ENCODE data around the gene TECPR1.
A peak's percentile ranks its signal among the peaks of the same experiment; 100 is the strongest.

TECPR1 gene

DNA sequence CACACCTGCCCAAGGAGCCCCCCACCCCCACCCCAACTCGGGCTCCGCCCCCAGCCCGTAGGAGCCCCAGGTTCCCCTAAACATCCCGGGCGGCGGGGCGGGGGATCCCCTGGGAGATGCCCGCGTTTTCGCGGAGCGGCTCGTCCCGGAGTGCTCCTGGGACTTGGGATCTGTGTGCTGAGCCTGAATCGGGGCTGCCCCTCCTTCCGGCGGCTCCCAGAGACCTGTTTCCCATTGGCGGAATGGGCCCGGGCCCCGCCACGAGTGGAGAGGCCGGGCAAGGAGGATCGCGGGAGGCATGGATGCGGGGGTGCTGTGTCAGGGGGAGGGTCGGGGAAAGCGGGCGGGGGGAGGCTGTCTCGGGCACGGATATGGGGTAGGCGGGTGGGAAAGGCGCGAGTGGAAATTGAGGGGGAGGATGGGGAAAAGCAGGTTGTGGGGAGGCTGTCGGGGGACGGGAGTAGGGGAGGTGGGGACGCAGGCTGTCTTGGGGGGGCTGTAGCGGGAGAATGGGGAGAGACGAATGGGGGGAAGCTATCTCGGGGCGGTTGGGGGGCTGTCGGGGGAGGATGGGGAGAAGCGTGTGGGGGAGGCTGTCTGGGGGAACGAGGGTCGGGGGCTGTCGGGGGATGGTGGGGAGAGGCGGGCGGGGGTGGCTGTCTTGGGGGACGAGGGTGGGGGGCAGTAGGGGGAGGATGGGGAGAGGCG is 41.4 kb downstream of the TECPR1 start:
- DNase-seq (ENCODE audit: low spot score) = peak; percentile 76

- no peak for DNase-seq (ENCODE audit: low spot score)
Measured at GRCh38 chr7:98209166-98209920, 42.7 kb downstream of the TECPR1 start.

- no peak for DNase-seq (ENCODE audit: low spot score)
Measured at GRCh38 chr7:98206451-98207330, 45.3 kb downstream of the TECPR1 start.

DNA sequence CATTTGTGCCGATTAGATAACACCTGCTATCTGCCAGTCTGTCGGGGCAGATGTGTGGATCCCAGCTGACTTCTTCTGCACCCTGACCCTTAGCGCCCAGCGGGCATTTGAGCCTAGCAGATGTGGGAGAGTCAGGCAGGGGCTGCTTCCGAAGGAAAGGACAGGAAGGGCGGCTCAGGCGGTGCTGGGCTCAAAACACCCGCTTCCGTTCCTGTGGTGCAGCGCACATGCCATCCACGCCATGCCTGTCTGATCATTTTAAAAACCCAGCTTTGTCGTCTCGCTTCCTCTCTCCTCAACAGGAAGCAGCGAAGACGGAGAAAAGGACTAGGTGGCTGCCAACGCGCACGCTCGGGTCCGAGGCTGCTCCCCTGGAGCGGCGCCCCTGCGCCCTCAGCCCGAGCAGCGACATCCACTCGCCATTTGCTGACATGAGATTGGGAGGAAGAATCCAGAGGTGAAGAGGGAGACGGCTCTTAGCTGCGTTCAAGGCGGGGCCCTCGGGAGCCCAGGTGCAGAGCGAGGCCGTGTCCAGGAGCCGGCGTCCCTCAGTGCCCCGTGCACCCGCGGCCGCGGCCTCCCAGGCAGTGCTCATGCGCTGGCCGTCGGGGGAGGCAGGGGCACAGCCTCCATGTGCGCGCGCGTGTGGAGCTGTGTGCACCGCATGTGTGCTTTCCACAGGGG is 46.7 kb downstream of the TECPR1 start:
- no peak for DNase-seq (ENCODE audit: low spot score)

DNA sequence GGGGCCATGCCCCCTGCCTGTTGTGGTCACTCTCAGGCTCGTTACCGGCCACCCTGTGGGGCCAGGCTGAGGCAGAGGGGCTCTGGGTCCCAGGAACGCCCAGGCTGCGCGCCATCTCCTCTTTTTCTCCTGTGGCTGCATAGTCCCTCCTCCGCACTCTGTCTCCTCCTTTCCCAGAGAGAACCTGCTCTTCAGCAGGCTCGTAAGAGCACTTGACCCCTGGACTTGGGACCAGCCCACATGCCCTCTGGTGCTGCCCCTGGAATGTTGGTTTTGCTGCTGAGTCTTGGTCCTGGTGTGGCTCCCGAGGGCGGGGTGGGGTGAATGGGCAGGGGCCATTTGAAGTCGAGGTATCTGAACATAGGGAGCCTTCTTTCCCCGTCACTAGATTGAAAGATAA is 47.4 kb downstream of the TECPR1 start:
- DNase-seq (ENCODE audit: low spot score) = no peak

DNA sequence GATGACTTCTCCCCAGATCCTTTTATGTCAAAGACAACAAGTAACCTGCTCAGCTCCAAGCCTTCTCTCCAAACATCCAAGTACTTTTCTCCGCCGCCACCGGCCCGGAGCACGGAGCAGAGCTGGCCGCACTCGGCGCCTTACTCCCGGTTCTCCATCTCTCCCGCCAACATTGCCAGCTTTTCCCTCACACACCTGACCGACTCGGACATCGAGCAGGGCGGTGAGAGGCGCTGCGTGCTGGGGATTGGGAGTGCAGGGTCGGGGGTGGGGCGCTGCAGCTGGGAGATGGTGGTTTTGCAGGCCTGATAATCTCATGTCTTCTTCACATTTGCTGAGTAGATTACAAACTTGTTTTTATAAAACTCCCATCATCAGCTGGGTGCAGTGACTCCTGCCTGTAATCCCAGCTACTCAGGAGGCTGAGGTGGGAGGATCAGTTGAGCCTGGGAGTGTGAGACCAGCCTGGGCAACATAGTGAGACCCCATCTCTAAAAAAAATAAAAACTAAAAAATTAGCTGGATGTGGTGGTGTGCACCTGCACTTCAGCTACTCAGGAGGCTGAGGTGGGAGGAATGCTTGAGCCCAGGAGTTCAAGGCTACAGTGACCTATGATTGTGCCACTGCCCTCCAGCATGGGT is 47.9 kb downstream of the TECPR1 start:
- no peak for DNase-seq (ENCODE audit: low spot score)

- DNase-seq (ENCODE audit: low spot score) = no peak
Measured at GRCh38 chr7:98203261-98203963, 48.6 kb downstream of the TECPR1 start.

- no peak for DNase-seq (ENCODE audit: low spot score)
Measured at GRCh38 chr7:98202367-98203195, 49.5 kb downstream of the TECPR1 start.

- DNase-seq (ENCODE audit: low spot score) = no peak
Measured at GRCh38 chr7:98200364-98200763, 51.7 kb downstream of the TECPR1 start.

GRCh38 chr7:98199131-98199530 is 52.9 kb downstream of the TECPR1 start:
- no peak for DNase-seq (ENCODE audit: low spot score)

GRCh38 chr7:98196706-98197605 is 55.1 kb downstream of the TECPR1 start:
- no peak for DNase-seq (ENCODE audit: low spot score)

GRCh38 chr7:98194672-98195457 is 57.2 kb downstream of the TECPR1 start:
- DNase-seq (ENCODE audit: low spot score) = no peak

DNA sequence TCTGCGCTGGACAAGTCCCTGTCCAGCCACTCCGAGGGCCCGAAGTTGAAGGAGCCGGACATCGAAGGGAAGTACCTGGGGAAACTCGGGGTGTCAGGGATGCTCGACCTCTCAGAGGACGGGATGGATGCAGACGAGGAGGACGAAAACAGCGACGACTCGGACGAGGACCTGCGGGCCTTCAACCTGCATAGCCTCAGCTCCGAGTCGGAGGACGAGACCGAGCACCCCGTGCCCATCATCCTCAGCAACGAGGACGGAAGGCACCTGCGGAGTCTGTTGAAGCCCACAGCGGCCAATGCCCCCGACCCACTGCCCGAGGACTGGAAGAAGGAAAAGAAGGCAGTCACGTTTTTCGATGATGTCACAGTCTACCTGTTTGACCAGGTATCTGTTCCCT is 57.8 kb downstream of the TECPR1 start:
- no peak for DNase-seq (ENCODE audit: low spot score)

DNA sequence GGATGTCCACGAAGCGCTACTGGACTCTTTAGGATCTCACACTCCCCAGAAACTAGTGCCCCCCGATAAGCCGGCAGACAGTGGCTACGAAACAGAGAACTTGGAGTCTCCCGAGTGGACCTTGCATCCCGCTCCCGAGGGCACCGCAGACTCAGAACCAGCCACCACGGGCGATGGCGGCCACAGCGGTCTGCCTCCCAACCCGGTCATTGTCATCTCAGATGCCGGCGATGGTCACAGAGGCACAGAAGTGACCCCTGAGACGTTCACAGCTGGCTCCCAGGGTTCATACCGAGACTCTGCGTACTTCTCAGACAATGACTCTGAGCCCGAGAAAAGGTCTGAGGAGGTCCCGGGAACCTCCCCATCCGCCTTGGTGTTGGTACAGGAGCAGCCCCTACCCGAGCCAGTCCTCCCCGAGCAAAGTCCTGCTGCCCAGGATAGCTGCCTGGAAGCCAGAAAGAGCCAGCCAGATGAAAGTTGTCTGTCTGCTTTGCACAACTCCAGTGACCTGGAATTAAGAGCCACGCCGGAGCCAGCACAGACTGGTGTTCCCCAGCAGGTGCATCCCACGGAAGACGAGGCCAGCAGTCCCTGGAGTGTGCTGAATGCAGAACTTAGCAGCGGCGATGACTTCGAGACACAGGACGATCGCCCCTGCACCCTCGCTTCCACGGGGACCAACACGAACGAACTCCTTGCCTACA is 58.4 kb downstream of the TECPR1 start:
- no peak for DNase-seq (ENCODE audit: low spot score)

DNA sequence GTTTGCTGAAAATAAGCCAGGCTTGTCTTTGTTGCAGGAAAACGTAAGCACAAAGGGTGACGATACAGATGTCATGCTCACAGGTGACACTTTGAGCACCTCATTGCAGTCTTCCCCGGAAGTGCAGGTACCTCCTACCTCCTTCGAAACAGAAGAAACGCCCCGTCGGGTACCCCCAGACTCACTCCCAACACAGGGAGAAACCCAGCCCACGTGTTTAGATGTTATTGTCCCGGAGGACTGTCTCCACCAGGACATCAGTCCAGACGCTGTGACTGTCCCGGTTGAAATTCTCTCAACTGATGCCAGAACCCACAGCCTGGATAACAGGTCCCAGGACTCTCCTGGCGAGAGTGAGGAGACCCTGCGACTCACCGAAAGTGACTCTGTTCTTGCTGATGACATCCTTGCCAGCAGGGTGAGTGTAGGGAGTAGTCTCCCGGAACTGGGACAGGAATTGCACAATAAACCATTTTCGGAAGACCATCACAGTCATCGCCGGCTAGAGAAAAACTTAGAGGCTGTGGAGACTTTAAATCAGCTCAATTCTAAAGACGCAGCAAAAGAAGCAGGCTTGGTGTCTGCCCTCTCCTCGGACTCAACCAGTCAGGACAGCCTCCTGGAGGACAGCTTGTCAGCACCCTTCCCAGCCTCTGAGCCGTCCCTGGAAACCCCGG is 59.1 kb downstream of the TECPR1 start:
- DNase-seq (ENCODE audit: low spot score) = no peak

DNA sequence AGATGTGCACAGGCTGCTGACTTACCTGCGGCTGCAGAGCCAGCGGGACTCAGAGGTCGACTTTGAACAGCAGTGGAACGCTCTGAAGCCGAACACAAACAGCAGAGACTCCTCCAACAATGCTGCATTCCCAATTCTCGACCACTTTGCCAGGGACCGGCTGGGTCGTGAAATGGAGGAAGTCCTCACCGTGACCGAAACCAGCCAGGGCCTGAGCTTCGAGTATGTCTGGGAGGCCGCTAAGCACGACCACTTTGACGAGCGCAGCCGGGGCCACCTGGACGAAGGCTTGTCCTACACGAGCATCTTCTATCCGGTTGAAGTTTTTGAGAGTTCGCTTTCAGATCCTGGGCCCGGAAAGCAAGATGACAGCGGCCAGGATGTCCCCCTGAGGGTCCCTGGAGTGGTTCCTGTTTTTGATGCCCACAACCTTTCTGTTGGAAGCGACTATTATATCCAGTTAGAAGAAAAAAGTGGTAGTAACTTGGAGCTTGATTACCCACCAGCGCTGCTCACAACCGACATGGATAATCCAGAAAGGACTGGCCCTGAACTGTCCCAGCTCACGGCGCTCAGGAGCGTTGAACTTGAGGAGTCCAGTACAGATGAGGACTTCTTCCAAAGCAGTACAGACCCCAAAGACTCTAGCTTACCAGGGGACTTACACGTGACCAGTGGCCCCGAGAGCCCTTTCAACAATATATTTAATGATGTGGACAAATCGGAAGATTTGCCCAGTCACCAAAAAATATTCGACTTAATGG is 60.2 kb downstream of the TECPR1 start:
- no peak for DNase-seq (ENCODE audit: low spot score)

Data from AG20443 (cell line).